Keratinocyte (primary cell): ENCODE data around the gene SDR9C7. TPM values are rescaled to one million over a fixed set of nuclear protein-coding genes. Genes with fewer than 3 reads are reported as not detected.
A peak's percentile ranks its signal among the peaks of the same experiment; 100 is the strongest.

Source experiments
- DNase-seq: peaks from one replicate; pipeline ENCODE4 v3.0.0-alpha.2; 2011; ENCODE audit warnings: low read depth, missing footprints, low spot score
- FAIRE-seq: peaks from 2 replicates; lab custom pipeline; 2011; peaks lifted over from hg19 to GRCh38; lab: Jason Lieb, UNC
- H2AFZ ChIP-seq: 2 replicates; pipeline ENCODE4 v1.6.0; 2012; ENCODE audit warnings: low read length, control low read depth, inconsistent platforms; ENCODE audit not compliant: control insufficient read depth
- H3K27ac ChIP-seq: 2 replicates; pipeline ENCODE4 v1.5.1; 2011; ENCODE audit warnings: low read length; ENCODE audit not compliant: control insufficient read depth, insufficient read depth
- H3K27me3 ChIP-seq: 3 replicates; pipeline ENCODE4 v1.6.0; 2011; ENCODE audit warnings: low read length; ENCODE audit not compliant: control insufficient read depth, insufficient read depth; ENCODE audit errors: extremely low read depth
- H3K36me3 ChIP-seq, 2 experiments: 2 replicates in 1 of 2; 3 replicates in 1 of 2; pipeline ENCODE4 v1.5.1; 2011; ENCODE audit warnings: low read length in 2 of 2, mild to moderate bottlenecking in 1 of 2; ENCODE audit not compliant: control insufficient read depth in 2 of 2, insufficient read depth in 2 of 2; ENCODE audit errors: extremely low read depth in 1 of 2
- H3K4me1 ChIP-seq: 3 replicates; pipeline ENCODE4 v1.5.1; 2011; ENCODE audit warnings: low read length; ENCODE audit not compliant: control insufficient read depth, insufficient read depth; ENCODE audit errors: extremely low read depth
- H3K4me2 ChIP-seq: 3 replicates; pipeline ENCODE4 v1.6.0; 2011; ENCODE audit warnings: low read depth, low read length; ENCODE audit not compliant: control insufficient read depth, insufficient read depth; ENCODE audit errors: extremely low read depth
- H3K4me3 ChIP-seq, 3 experiments: fragments of 200-600 bp in 1 of 3; sonication (generic) in 1 of 3; 2 replicates in 2 of 3; 3 replicates in 1 of 3; pipeline ENCODE4 v1.5.1; 2011 to 2016; ENCODE audit warnings: low read length in 3 of 3, mild to moderate bottlenecking in 3 of 3, control low read depth in 2 of 3, inconsistent platforms in 1 of 3, low read depth in 1 of 3, mixed read lengths in 1 of 3, mixed run types in 1 of 3, moderate library complexity in 1 of 3; ENCODE audit not compliant: control insufficient read depth in 2 of 3, insufficient read depth in 2 of 3; ENCODE audit errors: extremely low read depth in 1 of 3
- H3K79me2 ChIP-seq: 2 replicates; pipeline ENCODE4 v1.6.0; 2012; ENCODE audit warnings: low read length; ENCODE audit not compliant: control insufficient read depth, insufficient read depth
- H3K9ac ChIP-seq: 3 replicates; pipeline ENCODE4 v1.6.0; 2011; ENCODE audit warnings: low read length; ENCODE audit not compliant: control insufficient read depth, insufficient read depth; ENCODE audit errors: extremely low read depth
- H3K9me1 ChIP-seq: 3 replicates; pipeline ENCODE4 v1.6.0; 2011; ENCODE audit warnings: low read length; ENCODE audit not compliant: control insufficient read depth, insufficient read depth; ENCODE audit errors: extremely low read depth
- H3K9me3 ChIP-seq: 2 replicates; pipeline ENCODE4 v1.5.1; 2012; ENCODE audit warnings: low read depth, low read length; ENCODE audit not compliant: control insufficient read depth
- H4K20me1 ChIP-seq: 3 replicates; pipeline ENCODE4 v1.6.0; 2011; ENCODE audit warnings: low read length; ENCODE audit not compliant: control insufficient read depth, insufficient read depth; ENCODE audit errors: extremely low read depth
- EZH2 ChIP-seq: IDR thresholded peaks from one replicate; pipeline ENCODE4 v1.6.1; 2012; ENCODE audit warnings: inconsistent platforms, mild to moderate bottlenecking, low read length, moderate library complexity
- dilution Hi-C: fragments of 300-500 bp; cut with MboI; formaldehyde crosslinking; loops from one replicate; pipeline ENCODE4 v1.7.0; 2020; ENCODE audit warnings: low sequenced_read_pairs; ENCODE audit not compliant: extremely low pct_ligation_motif_present
- polyA plus RNA-seq, 5 experiments: library from polyadenylated mRNA; depleted of rRNA in 3 of 5; stranded (reverse) in 3 of 5; stranded (forward) in 1 of 5; unstranded in 1 of 5; fragments of >200 nt; gene quantifications; 1 replicate in 1 of 5; 2 replicates in 3 of 5; 3 replicates in 1 of 5; pipeline versions ENCODE4 v1.2.1 to v1.2.3, GENCODE V29; 2011 to 2012; ENCODE audit warnings: missing spikeins in 2 of 5, low read depth in 1 of 5, low replicate concordance in 1 of 5
- TF ChIP-seq, protein P1 (sequence below), 3 experiments: IDR thresholded peaks in 1 of 3; conservative IDR thresholded peaks in 1 of 3; optimal IDR thresholded peaks in 1 of 3; 2 replicates in 2 of 3; 3 replicates in 1 of 3; pipeline versions ENCODE3 to v1.5.1; 2011; ENCODE audit warnings: low read length in 3 of 3, mild to moderate bottlenecking in 3 of 3, moderate library complexity in 2 of 3, control low read depth in 1 of 3, inconsistent platforms in 1 of 3; ENCODE audit not compliant: insufficient read depth in 2 of 3; ENCODE audit errors: extremely low read depth in 1 of 3

Gene SDR9C7
- polyA plus RNA-seq, 1 donor (not counting 4 experiments of a cell fraction or from before 2014, with no cell fraction given), result 1.3 TPM

GRCh38 chr12:56955631-56956256 is 21.5 kb upstream of the SDR9C7 start:
- Histone ChIP-seq H3K9me1 (no peaks in the 10 kb centered on the region), H3K9ac (no peak overlapping the region), H3K4me3 (no peak overlapping the region), H3K36me3 (no peaks in the 10 kb centered on the region), H4K20me1 (no peaks in the 10 kb centered on the region), H3K79me2 (no peaks in the 10 kb centered on the region), H3K27me3 (no peaks in the 10 kb centered on the region), H2AFZ (no peak overlapping the region), H3K4me2 (no peak overlapping the region), H3K9me3 (peaks cover 6% of the 10 kb centered on the region), H3K27ac (no peak overlapping the region), H3K4me1 (peaks cover 18% of the 10 kb centered on the region)
- dilution Hi-C loops, result no loop called here
- no peak for TF ChIP-seq EZH2
- TF ChIP-seq, protein P1, sequence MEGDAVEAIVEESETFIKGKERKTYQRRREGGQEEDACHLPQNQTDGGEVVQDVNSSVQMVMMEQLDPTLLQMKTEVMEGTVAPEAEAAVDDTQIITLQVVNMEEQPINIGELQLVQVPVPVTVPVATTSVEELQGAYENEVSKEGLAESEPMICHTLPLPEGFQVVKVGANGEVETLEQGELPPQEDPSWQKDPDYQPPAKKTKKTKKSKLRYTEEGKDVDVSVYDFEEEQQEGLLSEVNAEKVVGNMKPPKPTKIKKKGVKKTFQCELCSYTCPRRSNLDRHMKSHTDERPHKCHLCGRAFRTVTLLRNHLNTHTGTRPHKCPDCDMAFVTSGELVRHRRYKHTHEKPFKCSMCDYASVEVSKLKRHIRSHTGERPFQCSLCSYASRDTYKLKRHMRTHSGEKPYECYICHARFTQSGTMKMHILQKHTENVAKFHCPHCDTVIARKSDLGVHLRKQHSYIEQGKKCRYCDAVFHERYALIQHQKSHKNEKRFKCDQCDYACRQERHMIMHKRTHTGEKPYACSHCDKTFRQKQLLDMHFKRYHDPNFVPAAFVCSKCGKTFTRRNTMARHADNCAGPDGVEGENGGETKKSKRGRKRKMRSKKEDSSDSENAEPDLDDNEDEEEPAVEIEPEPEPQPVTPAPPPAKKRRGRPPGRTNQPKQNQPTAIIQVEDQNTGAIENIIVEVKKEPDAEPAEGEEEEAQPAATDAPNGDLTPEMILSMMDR (optimal IDR thresholded peaks at IDR 0.05 in 1 of 3, IDR thresholded peaks at IDR 0.05 in 1 of 3, conservative IDR thresholded peaks at IDR 0.05 in 1 of 3; ENCODE audit: extremely low read depth in 1 of 3, insufficient read depth in 2 of 3, low read length in 3 of 3), result no peak
- no peak for FAIRE-seq
- DNase-seq, result no peak

DNA sequence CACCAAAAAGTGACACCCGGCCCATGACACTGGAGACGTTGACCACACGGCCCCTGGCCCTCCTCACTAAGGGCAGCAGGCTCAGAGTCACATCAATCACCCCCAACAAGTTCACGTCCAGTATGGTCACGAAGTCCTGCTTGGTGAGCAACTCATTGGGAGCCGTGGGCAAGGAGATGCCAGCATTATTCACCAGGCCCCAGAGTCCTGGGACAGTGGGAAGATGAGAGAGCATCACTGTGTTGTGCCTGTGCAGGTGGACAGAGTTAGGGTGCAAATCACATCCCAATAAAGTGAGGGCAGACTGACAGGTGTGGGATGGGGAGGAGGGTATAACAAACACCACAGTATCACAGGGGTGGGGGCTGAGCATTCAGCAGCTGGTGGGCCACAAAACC is 20.7 kb upstream of the SDR9C7 start:
- H3K79me2 ChIP-seq, result no peaks in the 10 kb centered on the region
- no peaks in the 10 kb centered on the region for H3K9me1 ChIP-seq
- H3K4me2 ChIP-seq, result no peak overlapping the region
- H3K36me3 ChIP-seq, result no peaks in the 10 kb centered on the region
- no peaks in the 10 kb centered on the region for H3K27me3 ChIP-seq
- H3K27ac ChIP-seq, result no peak overlapping the region
- H3K4me1 ChIP-seq, result peaks cover 18% of the 10 kb centered on the region
- H3K4me3 ChIP-seq, result no peak overlapping the region
- H3K9me3 ChIP-seq, result peaks cover 6% of the 10 kb centered on the region
- DNase-seq, result no peak
- peak; percentile 32 for FAIRE-seq
- H3K9ac ChIP-seq, result no peak overlapping the region
- no peak for TF ChIP-seq EZH2
- TF ChIP-seq, protein P1 (optimal IDR thresholded peaks at IDR 0.05 in 1 of 3, IDR thresholded peaks at IDR 0.05 in 1 of 3, conservative IDR thresholded peaks at IDR 0.05 in 1 of 3; ENCODE audit: extremely low read depth in 1 of 3, insufficient read depth in 2 of 3, low read length in 3 of 3), result no peak
- no peaks in the 10 kb centered on the region for H4K20me1 ChIP-seq
- dilution Hi-C loops, result no loop called here
- no peak overlapping the region for H2AFZ ChIP-seq
